ENCODE results near the gene ZIC1.

The ZIC1 gene

DNA sequence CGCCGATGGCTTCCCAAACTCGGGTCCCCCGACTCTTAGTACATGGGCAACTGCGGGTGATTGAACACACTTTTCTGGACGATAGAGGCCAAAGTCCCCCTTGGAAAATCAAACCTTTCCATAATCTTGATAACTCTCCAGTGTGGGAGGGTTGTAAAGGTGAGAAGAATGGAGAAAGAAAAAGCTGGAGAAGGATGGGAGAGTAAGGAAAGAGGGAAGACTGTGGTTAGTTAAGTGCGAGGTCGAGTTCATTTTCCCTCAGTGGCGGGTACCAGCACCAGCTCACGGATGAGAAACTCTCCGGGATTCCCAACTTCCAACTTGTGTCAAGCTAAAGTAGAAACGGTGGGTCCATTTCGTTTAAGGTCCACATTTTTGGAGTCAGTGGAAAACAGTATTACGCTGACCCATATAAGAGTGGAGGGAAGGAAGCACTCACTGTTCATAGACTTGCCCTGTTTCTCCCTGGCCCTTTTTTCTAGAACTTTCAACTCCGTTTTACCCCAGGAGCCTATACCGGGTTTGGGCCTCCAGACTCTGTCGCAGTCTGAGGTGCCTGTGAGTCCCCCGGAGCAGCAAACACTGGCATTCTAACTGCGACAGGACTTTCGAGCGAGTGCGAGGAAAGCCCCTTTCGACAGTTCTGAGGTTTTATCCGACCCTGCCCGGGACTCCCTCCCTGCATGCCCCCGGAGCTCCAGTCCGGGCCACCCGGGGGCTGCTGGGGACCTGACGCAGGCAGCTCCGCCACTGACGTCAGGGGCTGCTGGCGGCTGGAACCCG lies 14.8 kb downstream of the ZIC1 start:
- H3K23ac ChIP-seq (ENCODE audit: low read length), result peak overlapping the region; percentile 38
- no peak for DNase-seq
- no peak overlapping the region for H2BK5ac ChIP-seq (ENCODE audit: low read length)
- no peak overlapping the region for H2BK120ac ChIP-seq (ENCODE audit: low read depth, low read length)
- peak overlapping the region; percentile 43 for H3K4me2 ChIP-seq (ENCODE audit: low read length)
- no peak overlapping the region for H3K56ac ChIP-seq (ENCODE audit: low read length)
- H3K9ac ChIP-seq (ENCODE audit: low read length), result no peak overlapping the region
- no CpG with 5 or more reads among the region's 33 CpGs for WGBS (ENCODE audit: extremely low coverage, insufficient coverage, low lambda C conversion rate)
- no peak overlapping the region for H3K4ac ChIP-seq (ENCODE audit: low read depth, low read length)
- H3K18ac ChIP-seq (ENCODE audit: low read length), result no peak overlapping the region
- no peak overlapping the region for H4K8ac ChIP-seq (ENCODE audit: low read depth, low read length)
- peaks cover 52% of the 10 kb centered on the region for H3K27me3 ChIP-seq (ENCODE audit: insufficient read depth, low read length, poor library complexity)
- no peak overlapping the region for H2AK5ac ChIP-seq (ENCODE audit: low read length)
- no peaks in the 10 kb centered on the region for H3K36me3 ChIP-seq (ENCODE audit: control insufficient read depth, insufficient read depth, low read length)
- H3K4me3 ChIP-seq (ENCODE audit: low read length), result no peak overlapping the region
- H3K27ac ChIP-seq (ENCODE audit: low read depth, low read length), result no peak overlapping the region
- H4K5ac ChIP-seq (ENCODE audit: low read length), result no peak overlapping the region
- no peak overlapping the region for H2BK15ac ChIP-seq (replicated peaks; ENCODE audit: low read depth)
- peaks cover 10% of the 10 kb centered on the region for H3K4me1 ChIP-seq (ENCODE audit: control insufficient read depth, low read depth, low read length)
- H3K79me1 ChIP-seq (ENCODE audit: low read length), result no peaks in the 10 kb centered on the region
- no peaks in the 10 kb centered on the region for H3K79me2 ChIP-seq (ENCODE audit: control insufficient read depth, insufficient read depth, low read length)

DNA sequence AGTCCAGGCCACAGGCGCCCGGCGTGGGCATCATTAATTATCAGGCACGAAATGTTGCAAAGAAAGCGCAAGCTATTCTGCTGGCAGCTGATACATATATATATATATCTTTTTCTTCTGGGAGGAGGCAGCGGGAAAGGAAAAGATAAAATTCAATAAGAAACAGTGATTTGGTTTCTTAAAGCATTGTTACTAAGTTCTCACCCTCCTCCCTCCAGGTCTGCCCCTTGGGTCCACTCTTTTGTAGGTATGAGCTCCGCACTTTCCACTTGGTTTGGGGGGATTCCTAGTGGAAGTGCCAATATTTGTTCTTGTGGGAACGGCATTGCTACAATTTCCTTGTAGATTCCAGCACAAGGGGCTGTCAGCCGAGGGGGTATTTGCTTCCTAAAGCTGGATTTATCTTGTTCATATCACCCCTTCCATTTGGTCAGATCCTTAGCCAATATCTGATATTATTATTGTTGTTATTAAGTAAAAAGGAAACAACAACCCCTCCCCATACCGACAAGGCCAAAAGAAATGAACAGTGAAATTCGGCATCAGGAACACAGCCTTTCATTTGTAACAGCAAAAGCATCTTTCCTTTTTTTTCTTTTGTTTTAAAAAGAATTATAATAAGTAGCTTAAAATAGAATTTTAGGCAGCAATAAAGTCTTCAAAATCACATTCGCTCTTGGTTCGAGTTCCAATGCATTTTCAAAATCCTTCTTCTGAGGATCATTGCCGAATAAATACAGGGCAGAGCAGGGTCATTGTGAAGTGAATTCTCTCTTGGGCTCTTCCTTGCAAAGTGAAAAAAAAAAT lies 15.6 kb downstream of the ZIC1 start:
- H3K9ac ChIP-seq (ENCODE audit: low read length), result no peak overlapping the region
- peak overlapping the region; percentile 43 for H3K4me2 ChIP-seq (ENCODE audit: low read length)
- no peak overlapping the region for H2AK5ac ChIP-seq (ENCODE audit: low read length)
- no peak overlapping the region for H3K4ac ChIP-seq (ENCODE audit: low read depth, low read length)
- H2BK5ac ChIP-seq (ENCODE audit: low read length), result no peak overlapping the region
- H4K5ac ChIP-seq (ENCODE audit: low read length), result no peak overlapping the region
- no peak overlapping the region for H3K23ac ChIP-seq (ENCODE audit: low read length)
- H2BK120ac ChIP-seq (ENCODE audit: low read depth, low read length), result no peak overlapping the region
- no peak overlapping the region for H3K56ac ChIP-seq (ENCODE audit: low read length)
- H2BK15ac ChIP-seq (replicated peaks; ENCODE audit: low read depth), result no peak overlapping the region
- WGBS (ENCODE audit: extremely low coverage, insufficient coverage, low lambda C conversion rate), result no CpG with 5 or more reads among the region's 14 CpGs
- H3K79me2 ChIP-seq (ENCODE audit: control insufficient read depth, insufficient read depth, low read length), result no peaks in the 10 kb centered on the region
- H3K4me3 ChIP-seq (ENCODE audit: low read length), result no peak overlapping the region
- DNase-seq, result no peak
- H3K4me1 ChIP-seq (ENCODE audit: control insufficient read depth, low read depth, low read length), result peaks cover 8% of the 10 kb centered on the region
- no peak overlapping the region for H3K27ac ChIP-seq (ENCODE audit: low read depth, low read length)
- H3K79me1 ChIP-seq (ENCODE audit: low read length), result no peaks in the 10 kb centered on the region
- peaks cover 48% of the 10 kb centered on the region for H3K27me3 ChIP-seq (ENCODE audit: insufficient read depth, low read length, poor library complexity)
- H3K36me3 ChIP-seq (ENCODE audit: control insufficient read depth, insufficient read depth, low read length), result no peaks in the 10 kb centered on the region
- no peak overlapping the region for H3K18ac ChIP-seq (ENCODE audit: low read length)
- no peak overlapping the region for H4K8ac ChIP-seq (ENCODE audit: low read depth, low read length)

DNA sequence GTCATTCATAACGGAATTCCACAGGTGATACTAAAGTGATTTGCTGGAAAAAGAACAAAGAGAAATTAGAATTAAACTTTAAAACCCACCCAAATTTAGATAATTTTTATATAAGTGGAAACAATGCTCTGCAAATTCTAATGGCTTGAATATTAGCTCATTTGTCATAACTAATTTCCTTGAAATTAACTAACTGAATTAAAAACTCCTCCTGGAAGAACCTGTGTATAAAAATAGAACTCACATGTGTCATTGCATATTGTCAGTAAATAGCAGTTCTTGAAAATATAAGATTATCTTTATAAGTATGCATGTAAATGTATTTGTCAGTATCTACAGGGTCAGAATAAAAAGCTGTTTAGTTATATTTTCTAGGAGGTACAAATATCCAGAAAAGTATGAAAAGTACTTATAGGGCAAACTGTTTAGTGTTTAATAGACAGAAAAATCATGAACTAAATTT lies 16.3 kb downstream of the ZIC1 start:
- no peak overlapping the region for H3K27ac ChIP-seq (ENCODE audit: low read depth, low read length)
- H3K23ac ChIP-seq (ENCODE audit: low read length), result no peak overlapping the region
- DNase-seq, result no peak
- no CpG with 5 or more reads among the region's 1 CpG for WGBS (ENCODE audit: extremely low coverage, insufficient coverage, low lambda C conversion rate)
- H3K4me1 ChIP-seq (ENCODE audit: control insufficient read depth, low read depth, low read length), result peaks cover 7% of the 10 kb centered on the region
- no peak overlapping the region for H2AK5ac ChIP-seq (ENCODE audit: low read length)
- no peak overlapping the region for H2BK5ac ChIP-seq (ENCODE audit: low read length)
- H2BK15ac ChIP-seq (replicated peaks; ENCODE audit: low read depth), result no peak overlapping the region
- no peak overlapping the region for H2BK120ac ChIP-seq (ENCODE audit: low read depth, low read length)
- H3K27me3 ChIP-seq (ENCODE audit: insufficient read depth, low read length, poor library complexity), result peaks cover 42% of the 10 kb centered on the region
- H4K5ac ChIP-seq (ENCODE audit: low read length), result no peak overlapping the region
- H3K4me2 ChIP-seq (ENCODE audit: low read length), result no peak overlapping the region
- H3K4me3 ChIP-seq (ENCODE audit: low read length), result no peak overlapping the region
- H3K9ac ChIP-seq (ENCODE audit: low read length), result no peak overlapping the region
- no peaks in the 10 kb centered on the region for H3K36me3 ChIP-seq (ENCODE audit: control insufficient read depth, insufficient read depth, low read length)
- H3K4ac ChIP-seq (ENCODE audit: low read depth, low read length), result no peak overlapping the region
- no peaks in the 10 kb centered on the region for H3K79me2 ChIP-seq (ENCODE audit: control insufficient read depth, insufficient read depth, low read length)
- no peak overlapping the region for H4K8ac ChIP-seq (ENCODE audit: low read depth, low read length)
- no peak overlapping the region for H3K18ac ChIP-seq (ENCODE audit: low read length)
- no peak overlapping the region for H3K56ac ChIP-seq (ENCODE audit: low read length)
- H3K79me1 ChIP-seq (ENCODE audit: low read length), result no peaks in the 10 kb centered on the region

- Histone ChIP-seq H3K4me3 (ENCODE audit: low read length) (no peak overlapping the region), H2BK120ac (ENCODE audit: low read depth, low read length) (no peak overlapping the region), H3K27ac (ENCODE audit: low read depth, low read length) (no peak overlapping the region), H3K4me1 (ENCODE audit: control insufficient read depth, low read depth, low read length) (peaks cover 5% of the 10 kb centered on the region), H3K4ac (ENCODE audit: low read depth, low read length) (no peak overlapping the region), H3K23ac (ENCODE audit: low read length) (no peak overlapping the region), H3K36me3 (ENCODE audit: control insufficient read depth, insufficient read depth, low read length) (no peaks in the 10 kb centered on the region), H4K8ac (ENCODE audit: low read depth, low read length) (no peak overlapping the region), H2BK5ac (ENCODE audit: low read length) (no peak overlapping the region), H3K79me2 (ENCODE audit: control insufficient read depth, insufficient read depth, low read length) (no peaks in the 10 kb centered on the region), H4K5ac (ENCODE audit: low read length) (no peak overlapping the region), H3K56ac (ENCODE audit: low read length) (no peak overlapping the region), H3K18ac (ENCODE audit: low read length) (no peak overlapping the region), H3K79me1 (ENCODE audit: low read length) (no peaks in the 10 kb centered on the region), H2AK5ac (ENCODE audit: low read length) (no peak overlapping the region), H3K4me2 (ENCODE audit: low read length) (no peak overlapping the region), H3K27me3 (ENCODE audit: insufficient read depth, low read length, poor library complexity) (peaks cover 29% of the 10 kb centered on the region), H3K9ac (ENCODE audit: low read length) (no peak overlapping the region), H2BK15ac (replicated peaks; ENCODE audit: low read depth) (no peak overlapping the region)
- WGBS (ENCODE audit: extremely low coverage, insufficient coverage, low lambda C conversion rate), result no CpG with 5 or more reads among the region's 2 CpGs
- no peak for DNase-seq
Observed at GRCh38 chr3:147426931-147427330, 17.8 kb downstream of the ZIC1 start.

DNA sequence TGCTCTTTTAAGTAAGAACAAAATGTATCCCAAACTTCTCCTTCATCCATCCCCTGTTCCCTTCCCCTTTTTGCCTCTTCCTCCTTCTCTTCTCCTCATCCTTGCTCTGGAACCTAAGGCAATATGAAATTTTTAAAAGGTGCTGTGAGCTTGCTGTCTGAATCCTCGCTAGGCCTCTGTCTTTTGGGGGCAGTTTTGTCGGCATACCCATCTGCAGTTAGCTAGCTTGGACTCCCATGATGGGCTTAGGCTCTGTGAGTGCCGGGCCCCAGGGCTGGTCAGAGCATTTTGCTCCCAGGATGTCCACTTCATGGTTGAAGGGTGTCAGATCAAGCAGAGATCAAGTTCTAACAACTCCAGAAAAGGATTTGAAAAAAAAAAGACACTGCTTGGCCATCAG lies 18.6 kb downstream of the ZIC1 start:
- Histone ChIP-seq H3K4me1 (ENCODE audit: control insufficient read depth, low read depth, low read length) (peaks cover 5% of the 10 kb centered on the region), H3K4me3 (ENCODE audit: low read length) (no peak overlapping the region), H3K18ac (ENCODE audit: low read length) (no peak overlapping the region), H2BK120ac (ENCODE audit: low read depth, low read length) (no peak overlapping the region), H2BK5ac (ENCODE audit: low read length) (no peak overlapping the region), H3K79me2 (ENCODE audit: control insufficient read depth, insufficient read depth, low read length) (no peaks in the 10 kb centered on the region), H4K8ac (ENCODE audit: low read depth, low read length) (no peak overlapping the region), H3K4me2 (ENCODE audit: low read length) (no peak overlapping the region), H3K27me3 (ENCODE audit: insufficient read depth, low read length, poor library complexity) (peaks cover 21% of the 10 kb centered on the region), H3K4ac (ENCODE audit: low read depth, low read length) (no peak overlapping the region), H2BK15ac (replicated peaks; ENCODE audit: low read depth) (no peak overlapping the region), H2AK5ac (ENCODE audit: low read length) (no peak overlapping the region), H3K36me3 (ENCODE audit: control insufficient read depth, insufficient read depth, low read length) (no peaks in the 10 kb centered on the region), H4K5ac (ENCODE audit: low read length) (no peak overlapping the region), H3K56ac (ENCODE audit: low read length) (no peak overlapping the region), H3K9ac (ENCODE audit: low read length) (no peak overlapping the region), H3K27ac (ENCODE audit: low read depth, low read length) (no peak overlapping the region), H3K23ac (ENCODE audit: low read length) (no peak overlapping the region), H3K79me1 (ENCODE audit: low read length) (no peaks in the 10 kb centered on the region)
- no CpG with 5 or more reads among the region's 3 CpGs for WGBS (ENCODE audit: extremely low coverage, insufficient coverage, low lambda C conversion rate)
- DNase-seq, result no peak

Measured in mesendoderm (in vitro differentiated cells).